Liver (tissue), 9 donors: Measurements from ENCODE around the gene LDLRAD4. TPM values are rescaled to one million over a fixed set of nuclear protein-coding genes. Genes with fewer than 3 reads are reported as not detected.

ENCODE experiments used
- DNase-seq: peaks from one replicate; pipeline ENCODE4 v3.0.0-alpha.2; 2017; ENCODE audit warnings: low spot score
- H3K27ac ChIP-seq, 2 donors: one replicate each; pipeline ENCODE4 v1.7.0; 2013; ENCODE audit warnings: inconsistent platforms in 2 of 2, low read length in 2 of 2, control low read depth in 1 of 2, low read depth in 1 of 2, mild to moderate bottlenecking in 1 of 2
- H3K27me3 ChIP-seq, 4 donors: one replicate each; pipeline versions ENCODE4 v1.6.1 to v1.7.0; 2013; ENCODE audit warnings: low read length in 3 of 4, inconsistent platforms in 1 of 4, mild to moderate bottlenecking in 1 of 4, moderate library complexity in 1 of 4; ENCODE audit not compliant: control insufficient read depth in 4 of 4, insufficient read depth in 4 of 4
- H3K36me3 ChIP-seq, 4 donors: one replicate each; pipeline versions ENCODE4 v1.6.1 to v1.7.0; 2013; ENCODE audit warnings: low read length in 3 of 4, mild to moderate bottlenecking in 3 of 4, low read depth in 1 of 4, moderate library complexity in 1 of 4; ENCODE audit not compliant: control insufficient read depth in 4 of 4, insufficient read depth in 3 of 4
- H3K4me1 ChIP-seq, 4 donors: one replicate each; pipeline versions ENCODE4 v1.6.1 to v1.7.0; 2013; ENCODE audit warnings: low read length in 3 of 4, mild to moderate bottlenecking in 3 of 4, moderate library complexity in 1 of 4; ENCODE audit not compliant: control insufficient read depth in 4 of 4, insufficient read depth in 4 of 4
- H3K4me3 ChIP-seq, 3 donors: one replicate each; pipeline versions ENCODE4 v1.6.1 to v1.7.0; 2013; ENCODE audit warnings: low read length in 3 of 3, control low read depth in 1 of 3, low read depth in 1 of 3, mild to moderate bottlenecking in 1 of 3
- H3K9ac ChIP-seq, 2 donors: one replicate each; pipeline ENCODE4 v1.7.0; 2013; ENCODE audit warnings: low read length in 2 of 2, mild to moderate bottlenecking in 2 of 2, moderate library complexity in 2 of 2, control low read depth in 1 of 2, low read depth in 1 of 2
- H3K9me3 ChIP-seq, 4 donors: one replicate each; pipeline versions ENCODE4 v1.6.1 to v1.7.0; 2013; ENCODE audit warnings: low read length in 3 of 4; ENCODE audit not compliant: control insufficient read depth in 4 of 4
- FOXA1 ChIP-seq: IDR thresholded peaks from 2 replicates; pipeline ENCODE4 v1.6.1; 2016; ENCODE audit warnings: antibody characterized with exemption
- HNF4A ChIP-seq, 2 donors: conservative IDR thresholded peaks; 2 replicates each; pipeline ENCODE4 v1.6.1; 2016; ENCODE audit warnings: antibody characterized with exemption in 2 of 2, mild to moderate bottlenecking in 2 of 2
- JUND ChIP-seq, 2 donors: IDR thresholded peaks; 2 replicates each; pipeline ENCODE4 v1.6.1; 2016; ENCODE audit warnings: antibody characterized with exemption in 2 of 2
- MAX ChIP-seq: IDR thresholded peaks from 2 replicates; pipeline ENCODE4 v1.6.1; 2016; ENCODE audit warnings: antibody characterized with exemption
- NR2F2 ChIP-seq: IDR thresholded peaks from 2 replicates; pipeline ENCODE4 v1.6.1; 2016; ENCODE audit warnings: antibody characterized with exemption
- RAD21 ChIP-seq, 2 donors: IDR thresholded peaks; 2 replicates each; pipeline ENCODE4 v1.6.1; 2016; ENCODE audit warnings: antibody characterized with exemption in 2 of 2, mild to moderate bottlenecking in 2 of 2
- RXRA ChIP-seq, 2 donors: IDR thresholded peaks; 2 replicates each; pipeline ENCODE4 v1.6.1; 2017 to 2018; ENCODE audit warnings: antibody characterized with exemption in 2 of 2, mild to moderate bottlenecking in 1 of 2
- SP1 ChIP-seq: IDR thresholded peaks from 2 replicates; pipeline ENCODE4 v1.6.1; 2018; ENCODE audit warnings: antibody characterized with exemption, mild to moderate bottlenecking
- TAF1 ChIP-seq: conservative IDR thresholded peaks from 2 replicates; pipeline ENCODE4 v1.6.1; 2016; ENCODE audit warnings: antibody characterized with exemption, mild to moderate bottlenecking
- YY1 ChIP-seq: IDR thresholded peaks from 2 replicates; pipeline ENCODE4 v1.6.1; 2016; ENCODE audit warnings: antibody characterized with exemption, mild to moderate bottlenecking
- ZBTB33 ChIP-seq: IDR thresholded peaks from 2 replicates; pipeline ENCODE4 v1.6.1; 2016; ENCODE audit warnings: antibody characterized with exemption
- WGBS: extraction: QIAGEN DNeasy Blood & Tissue Kit; methylation state at CpG from one replicate; pipeline ENCODE4 v1.1.7; 2013; 5-methylcytosine and 5-hydroxymethylcytosine counted together
- polyA plus RNA-seq, 2 donors: library from polyadenylated mRNA; stranded (reverse) in 1 of 2; unstranded in 1 of 2; fragments of 200-250 nt in 1 of 2; fragments of >200 nt in 1 of 2; fragmentation: Nextera tagmentation in 1 of 2; extraction: Ambion mirVana in 1 of 2; gene quantifications; one replicate each; pipeline versions ENCODE4 v1.2.1 to v1.2.3, GENCODE V29; 2013 to 2015
- total RNA-seq, 2 donors: library from RNA; depleted of rRNA; stranded (reverse); fragments of >200 nt; gene quantifications; one replicate each; pipeline ENCODE4 v1.2.3, GENCODE V29; 2014
- TF ChIP-seq, protein P1 (sequence below): fragments of 150-350 bp; IDR thresholded peaks from 2 replicates; pipeline ENCODE4 v1.5.1; 2017; ENCODE audit warnings: improper control_type of control experiment, low read depth, low read length; ENCODE audit not compliant: missing input control
- donor health status: healthy.
- donor health status: healthy.
- donor health status: healthy.
- donor health status: healthy.
- donor health status: healthy.

LDLRAD4 gene
- total and polyA plus RNA-seq, 4 donors: 4.8 to 41.7 (median 12.7) TPM

DNA sequence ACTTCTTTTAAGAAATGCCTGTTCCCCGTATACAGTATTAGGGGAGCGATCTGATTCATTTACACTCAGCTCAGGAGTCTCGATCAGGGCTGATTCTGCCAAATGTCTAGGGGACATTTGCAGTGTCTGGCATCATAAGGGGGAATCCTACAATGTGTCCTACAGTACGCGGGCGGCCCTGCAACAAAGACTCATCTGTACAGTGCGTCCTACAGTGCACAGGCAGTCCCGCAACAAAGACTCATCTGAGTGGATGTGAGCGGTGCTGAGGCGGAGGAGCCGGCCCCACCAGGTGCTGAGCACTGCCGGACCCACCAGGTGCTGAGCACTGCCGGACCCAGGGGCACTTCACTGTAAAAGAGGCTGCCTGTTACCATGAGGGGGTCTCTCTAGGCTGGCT is 405.3 kb downstream of the LDLRAD4 start:
- WGBS: 97% methylated on average over 13 of the region's 13 CpGs
- H3K9ac ChIP-seq: no peak overlapping the region
- H3K4me3 ChIP-seq: no peak overlapping the region
- peaks cover 4 to 18% (median 7%) of the 10 kb centered on the region in 4 donors for H3K36me3 ChIP-seq
- H3K27ac ChIP-seq: no peak overlapping the region
- no peaks in the 10 kb centered on the region for H3K4me1 ChIP-seq
- no peak for DNase-seq
- no peaks in the 10 kb centered on the region for H3K27me3 ChIP-seq
- TF ChIP-seq FOXA1 (no peak), JUND (IDR thresholded peaks at IDR 0.05) (no peak), YY1 (no peak)
- H3K9me3 ChIP-seq: no peaks in the 10 kb centered on the region

DNA sequence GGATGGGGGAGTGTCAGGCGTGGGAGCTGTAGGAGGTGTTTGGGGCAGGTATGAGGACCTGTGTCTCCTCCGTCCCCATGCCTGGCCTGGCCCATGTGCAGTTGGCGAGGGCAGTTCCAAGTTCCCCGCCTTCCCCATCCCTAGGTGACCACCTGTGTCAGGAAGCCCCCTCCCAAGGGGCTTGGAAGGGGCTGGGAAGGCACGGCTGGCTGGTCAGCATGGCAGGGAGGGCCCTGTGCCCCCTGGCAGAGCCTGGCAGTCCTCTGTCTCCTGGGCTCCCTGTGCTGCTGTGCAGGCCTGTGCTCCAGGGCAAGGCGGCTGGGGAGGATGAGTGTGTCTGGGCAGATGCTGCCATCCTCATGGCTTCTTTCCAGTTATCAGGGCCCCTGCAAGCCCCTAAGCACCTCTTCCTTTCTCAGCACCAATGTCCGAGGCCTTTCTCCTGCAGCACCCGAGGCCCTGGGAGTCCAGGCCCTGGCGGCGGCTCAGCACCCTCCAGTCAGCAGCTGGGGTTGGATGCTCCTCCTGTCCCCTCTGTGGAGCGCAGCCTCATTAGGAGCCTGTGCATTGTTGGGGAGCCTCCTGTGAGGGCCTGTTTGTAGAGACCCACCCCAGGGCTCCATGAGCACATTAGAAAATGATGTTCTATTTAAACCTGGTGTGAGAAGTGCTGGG is 406.1 kb downstream of the LDLRAD4 start:
- Histone ChIP-seq H3K27me3 (no peaks in the 10 kb centered on the region), H3K4me1 (no peaks in the 10 kb centered on the region), H3K27ac (no peak overlapping the region), H3K9me3 (no peaks in the 10 kb centered on the region), H3K4me3 (no peak overlapping the region), H3K9ac (no peak overlapping the region), H3K36me3 (peaks cover 4 to 18% (median 7%) of the 10 kb centered on the region in 4 donors)
- DNase-seq: no peak
- 92% methylated on average over 11 of the region's 11 CpGs for WGBS
- TF ChIP-seq SP1 (no peak), HNF4A (conservative IDR thresholded peaks at IDR 0.05) (no peak), RXRA (IDR thresholded peaks at IDR 0.05) (no peak), MAX (no peak), RAD21 (IDR thresholded peaks at IDR 0.05) (no peak), YY1 (no peak)
- TF ChIP-seq, protein P1, sequence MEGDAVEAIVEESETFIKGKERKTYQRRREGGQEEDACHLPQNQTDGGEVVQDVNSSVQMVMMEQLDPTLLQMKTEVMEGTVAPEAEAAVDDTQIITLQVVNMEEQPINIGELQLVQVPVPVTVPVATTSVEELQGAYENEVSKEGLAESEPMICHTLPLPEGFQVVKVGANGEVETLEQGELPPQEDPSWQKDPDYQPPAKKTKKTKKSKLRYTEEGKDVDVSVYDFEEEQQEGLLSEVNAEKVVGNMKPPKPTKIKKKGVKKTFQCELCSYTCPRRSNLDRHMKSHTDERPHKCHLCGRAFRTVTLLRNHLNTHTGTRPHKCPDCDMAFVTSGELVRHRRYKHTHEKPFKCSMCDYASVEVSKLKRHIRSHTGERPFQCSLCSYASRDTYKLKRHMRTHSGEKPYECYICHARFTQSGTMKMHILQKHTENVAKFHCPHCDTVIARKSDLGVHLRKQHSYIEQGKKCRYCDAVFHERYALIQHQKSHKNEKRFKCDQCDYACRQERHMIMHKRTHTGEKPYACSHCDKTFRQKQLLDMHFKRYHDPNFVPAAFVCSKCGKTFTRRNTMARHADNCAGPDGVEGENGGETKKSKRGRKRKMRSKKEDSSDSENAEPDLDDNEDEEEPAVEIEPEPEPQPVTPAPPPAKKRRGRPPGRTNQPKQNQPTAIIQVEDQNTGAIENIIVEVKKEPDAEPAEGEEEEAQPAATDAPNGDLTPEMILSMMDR: no peak

- Histone ChIP-seq H3K4me1 (no peaks in the 10 kb centered on the region), H3K9ac (no peak overlapping the region), H3K4me3 (no peak overlapping the region), H3K27me3 (no peaks in the 10 kb centered on the region), H3K36me3 (peaks cover 4 to 18% (median 7%) of the 10 kb centered on the region in 4 donors), H3K27ac (no peak overlapping the region), H3K9me3 (no peaks in the 10 kb centered on the region)
- no peak for TF ChIP-seq NR2F2
- TF ChIP-seq SP1: no peak
- TF ChIP-seq ZBTB33: no peak
- TF ChIP-seq TAF1: no peak
- DNase-seq: no peak
- WGBS: 93% methylated on average over 10 of the region's 10 CpGs
Measured at GRCh38 chr18:13625355-13625754, 406.8 kb downstream of the LDLRAD4 start.
